Fibroblast of pulmonary artery (primary cell): ENCODE data around the gene PRTN3.
"Not testable (repeated sequence)": the region's sequence is repeated elsewhere in the genome, so short reads cannot be mapped to it uniquely, and the experiment has no call there.

Experiments used
- DNase-seq: peaks from one replicate; pipeline ENCODE4 v3.0.0-alpha.2; 2010; ENCODE audit warnings: low read depth
- H3K4me3 ChIP-seq: replicated peaks from 2 replicates; pipeline ENCODE4 v1.5.1; 2011; ENCODE audit warnings: low read depth, mild to moderate bottlenecking, control low read depth, low read length, moderate library complexity
- TF ChIP-seq, protein P1 (sequence below): IDR thresholded peaks from 2 replicates; pipeline ENCODE4 v1.5.1; 2011; ENCODE audit warnings: mild to moderate bottlenecking, control low read depth, low read length, inconsistent platforms; ENCODE audit errors: missing control alignments

Gene PRTN3

GRCh38 chr19:852136-853013, 11.6 kb downstream of the PRTN3 start, which contains the start of gene ELANE:
Gene ELANE (plus strand): TSS chr19:852303. CDS start chr19:852329, 26 bp downstream.
- TF ChIP-seq, protein P1, sequence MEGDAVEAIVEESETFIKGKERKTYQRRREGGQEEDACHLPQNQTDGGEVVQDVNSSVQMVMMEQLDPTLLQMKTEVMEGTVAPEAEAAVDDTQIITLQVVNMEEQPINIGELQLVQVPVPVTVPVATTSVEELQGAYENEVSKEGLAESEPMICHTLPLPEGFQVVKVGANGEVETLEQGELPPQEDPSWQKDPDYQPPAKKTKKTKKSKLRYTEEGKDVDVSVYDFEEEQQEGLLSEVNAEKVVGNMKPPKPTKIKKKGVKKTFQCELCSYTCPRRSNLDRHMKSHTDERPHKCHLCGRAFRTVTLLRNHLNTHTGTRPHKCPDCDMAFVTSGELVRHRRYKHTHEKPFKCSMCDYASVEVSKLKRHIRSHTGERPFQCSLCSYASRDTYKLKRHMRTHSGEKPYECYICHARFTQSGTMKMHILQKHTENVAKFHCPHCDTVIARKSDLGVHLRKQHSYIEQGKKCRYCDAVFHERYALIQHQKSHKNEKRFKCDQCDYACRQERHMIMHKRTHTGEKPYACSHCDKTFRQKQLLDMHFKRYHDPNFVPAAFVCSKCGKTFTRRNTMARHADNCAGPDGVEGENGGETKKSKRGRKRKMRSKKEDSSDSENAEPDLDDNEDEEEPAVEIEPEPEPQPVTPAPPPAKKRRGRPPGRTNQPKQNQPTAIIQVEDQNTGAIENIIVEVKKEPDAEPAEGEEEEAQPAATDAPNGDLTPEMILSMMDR, result no peak
- no peak for DNase-seq
- no peak within 1 kb of the TSS for H3K4me3 ChIP-seq

GRCh38 chr19:853014-853585, 12.3 kb downstream of the PRTN3 start:
- no peak overlapping the region for H3K4me3 ChIP-seq
- DNase-seq, result no peak
- TF ChIP-seq, protein P1, result no peak

- DNase-seq, H3K4me3 ChIP-seq: not testable (repeated sequence)
Measured at GRCh38 chr19:853614-854220, 12.9 kb downstream of the PRTN3 start.

DNA sequence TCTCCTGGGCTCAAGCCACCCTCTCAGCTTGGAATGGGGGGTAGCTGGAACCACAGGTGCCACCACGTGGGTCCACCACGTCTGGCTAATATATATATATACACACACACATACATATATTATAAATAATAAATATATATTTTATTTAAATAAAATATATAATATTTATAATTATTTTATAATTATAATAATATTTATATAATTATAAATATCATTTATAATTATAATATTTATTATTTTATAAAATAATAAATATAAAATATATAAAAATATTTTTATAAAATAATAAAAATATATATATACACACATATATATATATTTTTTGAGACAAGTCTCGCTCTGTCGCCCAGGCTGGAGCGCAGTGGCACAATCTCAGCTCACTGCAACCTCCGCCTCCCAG, 13.8 kb downstream of the PRTN3 start:
- no peak for DNase-seq
- TF ChIP-seq, protein P1, result no peak

GRCh38 chr19:855142-855541, 14.3 kb downstream of the PRTN3 start:
- DNase-seq, result no peak
- TF ChIP-seq, protein P1, result no peak
- H3K4me3 ChIP-seq, result no peak overlapping the region

More for the DNA sequence above, 13.8 kb downstream of the PRTN3 start:
- H3K4me3 ChIP-seq, result no peak overlapping the region

- DNase-seq, result no peak
- no peak overlapping the region for H3K4me3 ChIP-seq
- TF ChIP-seq, protein P1, result no peak
Measured at GRCh38 chr19:855566-856120, 14.8 kb downstream of the PRTN3 start.

DNA sequence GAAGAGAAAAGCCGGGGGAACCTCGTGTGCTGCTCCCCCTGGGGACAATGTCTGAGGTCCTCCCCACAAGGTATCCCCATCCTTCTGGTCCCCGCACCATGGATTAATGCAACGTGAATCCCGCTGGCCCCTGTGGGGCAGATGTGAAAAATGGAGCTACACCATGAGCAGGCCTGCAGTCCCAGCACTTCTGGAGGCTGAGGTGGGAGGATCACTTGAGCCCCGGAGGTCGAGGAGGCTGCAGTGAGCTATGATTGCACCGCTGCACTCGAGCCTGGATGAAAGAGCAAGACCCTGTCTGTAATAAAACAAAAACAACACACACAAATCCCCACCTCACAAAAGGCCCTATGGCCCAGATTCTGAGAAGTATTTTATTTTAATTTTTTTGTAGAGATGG, 17.5 kb downstream of the PRTN3 start:
- no peak overlapping the region for H3K4me3 ChIP-seq
- TF ChIP-seq, protein P1, result no peak
- no peak for DNase-seq
